Activated CD8-positive, alpha-beta memory T cell treated with anti-CD3 and anti-CD28 coated beads, Interleukin-2, amount 50 U/mL, for 48 hours (primary cell): ENCODE data around the gene AGL.
"Not testable (repeated sequence)": the region's sequence is repeated elsewhere in the genome, so short reads cannot be mapped to it uniquely, and the experiment has no call there.

Source experiments
- DNase-seq: peaks from one replicate; pipeline ENCODE4 v3.0.0-alpha.2; 2020

The AGL gene

GRCh38 chr1:99852648-99853047 lies 2.5 kb downstream of the AGL start:
- DNase-seq, result no peak

- no peak for DNase-seq
Observed at GRCh38 chr1:99855914-99856450, 5.8 kb downstream of the AGL start.

- DNase-seq, result not testable (repeated sequence)
Observed at GRCh38 chr1:99857041-99857440, 6.9 kb downstream of the AGL start.

GRCh38 chr1:99858286-99858685 lies 8.1 kb downstream of the AGL start:
- no peak for DNase-seq

GRCh38 chr1:99858881-99859280 lies 8.7 kb downstream of the AGL start:
- no peak for DNase-seq

- DNase-seq, result no peak
Observed at GRCh38 chr1:99860703-99861102, 10.5 kb downstream of the AGL start.

- DNase-seq, result no peak
Observed at GRCh38 chr1:99867682-99868081, 17.5 kb downstream of the AGL start.

GRCh38 chr1:99869304-99869703 lies 19.1 kb downstream of the AGL start:
- DNase-seq, result no peak

- no peak for DNase-seq
Observed at GRCh38 chr1:99869723-99870122, 19.6 kb downstream of the AGL start.

GRCh38 chr1:99872063-99872462 lies 21.9 kb downstream of the AGL start:
- no peak for DNase-seq

- DNase-seq, result no peak
Observed at GRCh38 chr1:99877568-99877967, 27.4 kb downstream of the AGL start.

- no peak for DNase-seq
Observed at GRCh38 chr1:99886179-99886578, 36.0 kb downstream of the AGL start.

- no peak for DNase-seq
Observed at GRCh38 chr1:99886841-99887240, 36.7 kb downstream of the AGL start.

- no peak for DNase-seq
Observed at GRCh38 chr1:99887890-99888289, 37.7 kb downstream of the AGL start.

- no peak for DNase-seq
Observed at GRCh38 chr1:99891997-99892396, 41.8 kb downstream of the AGL start.

GRCh38 chr1:99903278-99903677 lies 53.1 kb downstream of the AGL start:
- DNase-seq, result not testable (repeated sequence)

- DNase-seq, result no peak
Observed at GRCh38 chr1:99906535-99906934, 56.4 kb downstream of the AGL start.

- DNase-seq, result no peak
Observed at GRCh38 chr1:99917214-99917613, 67.1 kb downstream of the AGL start.

- DNase-seq, result no peak
Observed at GRCh38 chr1:99919220-99919619, 69.1 kb downstream of the AGL start.

- no peak for DNase-seq
Observed at GRCh38 chr1:99934801-99935200, 84.6 kb downstream of the AGL start.

GRCh38 chr1:99935534-99935933 lies 85.4 kb downstream of the AGL start:
- DNase-seq, result no peak

GRCh38 chr1:99936071-99936470 lies 85.9 kb downstream of the AGL start:
- DNase-seq, result no peak

GRCh38 chr1:99942723-99943122 lies 92.6 kb downstream of the AGL start:
- DNase-seq, result no peak

- no peak for DNase-seq
Observed at GRCh38 chr1:99943223-99943794, 93.1 kb downstream of the AGL start.

- DNase-seq, result no peak
Observed at GRCh38 chr1:99944192-99944591, 94.0 kb downstream of the AGL start.
